ENCODE measurements around the gene DTX3. TPM values are rescaled to one million over a fixed set of nuclear protein-coding genes. Genes with fewer than 3 reads are reported as not detected.

Gene DTX3
- total RNA-seq, 1 experiment from 2014 or later, result 67.5 TPM

- H2BK12ac ChIP-seq (ENCODE audit: insufficient read length, low read depth, low read length), result no peak overlapping the region
- no peak overlapping the region for H3K27ac ChIP-seq (ENCODE audit: insufficient read length, low read depth, low read length)
- peaks cover 8 to 65% (median 31%) of the 10 kb centered on the region in 3 experiments; a peak in 6 of 7 replicates for H3K36me3 Mint-ChIP-seq (ENCODE audit: insufficient read depth in 1 of 3, low read depth in 3 of 3)
- DNase-seq, result no peak
- no peak overlapping the region for H3K9ac ChIP-seq (ENCODE audit: extremely low read depth, insufficient read length, low read length)
- no peaks in the 10 kb centered on the region for H4K20me1 ChIP-seq (ENCODE audit: control insufficient read depth, insufficient read depth, insufficient read length)
- no peak overlapping the region for H3K14ac ChIP-seq (ENCODE audit: insufficient read depth, low read length)
- H3K23ac ChIP-seq (ENCODE audit: insufficient read length, low read depth, low read length), result no peak overlapping the region
- H2AFZ ChIP-seq (ENCODE audit: low read length), result no peak overlapping the region
- no peaks in the 10 kb centered on the region for H3K79me1 ChIP-seq (ENCODE audit: insufficient read depth, low read depth, low read length, poor library complexity, severe bottlenecking)
- no peaks in the 10 kb centered on the region for H3K9me3 Mint-ChIP-seq
- no peaks in the 10 kb centered on the region for H3K9me3 ChIP-seq (ENCODE audit: control insufficient read depth, low read depth, low read length)
- H3K23me2 ChIP-seq (ENCODE audit: insufficient read length, low read depth, low read length, poor library complexity, severe bottlenecking), result peaks cover 14% of the 10 kb centered on the region
- no peak overlapping the region for H3K27ac Mint-ChIP-seq
- H2BK15ac ChIP-seq (ENCODE audit: low read depth, low read length), result no peak overlapping the region
- no peaks in the 10 kb centered on the region for H3K27me3 ChIP-seq (ENCODE audit: insufficient read depth, low read length)
- H3T11ph ChIP-seq (ENCODE audit: low read length), result no peak overlapping the region
- no peaks in the 10 kb centered on the region for H3K27me3 Mint-ChIP-seq (ENCODE audit: low read depth)
- H2AK5ac ChIP-seq (ENCODE audit: insufficient read length, low read length), result no peak overlapping the region
- no peak overlapping the region for H3K4ac ChIP-seq (ENCODE audit: low read depth, low read length)
- H3K4me3 Mint-ChIP-seq, result no peak overlapping the region
- peaks cover 3% of the 10 kb centered on the region; the same call in 1 of the 2 replicates for H3K4me1 ChIP-seq (ENCODE audit: insufficient read depth, low read length)
- no CpG with 5 or more reads among the region's 2 CpGs for WGBS (ENCODE audit: extremely low coverage, insufficient read length, low lambda C conversion rate)
- no peak overlapping the region for H2BK120ac ChIP-seq (ENCODE audit: low read depth, low read length, poor library complexity, severe bottlenecking)
- no peak overlapping the region for H4K5ac ChIP-seq (ENCODE audit: insufficient read length, low read depth, low read length)
- no peak overlapping the region for H3K56ac ChIP-seq (ENCODE audit: insufficient read length, low read depth, low read length)
- H2BK20ac ChIP-seq (ENCODE audit: low read depth, low read length, poor library complexity, severe bottlenecking), result no peak overlapping the region
- H4K8ac ChIP-seq (replicated peaks; ENCODE audit: insufficient read length, low read depth, low read length), result no peak overlapping the region
- H3K18ac ChIP-seq (ENCODE audit: insufficient read length, low read depth, low read length), result no peak overlapping the region
- H3K79me2 ChIP-seq (ENCODE audit: insufficient read depth, low read length), result no peaks in the 10 kb centered on the region
- H3K4me1 Mint-ChIP-seq, result peaks cover 14 to 16% of the 10 kb centered on the region in 2 experiments
- no peak overlapping the region for H3K4me2 ChIP-seq (ENCODE audit: insufficient read depth, insufficient read length, low read length)
- H4K91ac ChIP-seq (ENCODE audit: insufficient read length, low read depth, low read length), result no peak overlapping the region
- no peak for TF ChIP-seq CTCF (conservative IDR thresholded peaks at IDR 0.05)
- H2BK5ac ChIP-seq (ENCODE audit: insufficient read length, low read length), result no peak overlapping the region
Measured at GRCh38 chr12:57600395-57600794, 4.2 kb upstream of the DTX3 start.
